ENCODE measurements around the gene GNG4. TPM values are rescaled to one million over a fixed set of nuclear protein-coding genes. Genes with fewer than 3 reads are reported as not detected.

The GNG4 gene
- total and polyA plus RNA-seq, 2 of the 4 experiments (the other 2 are of a cell fraction), result 0.18 to 0.29 TPM

- Histone ChIP-seq H3K56ac (ENCODE audit: extremely low read depth, insufficient read depth, low read length) (no peak overlapping the region), H3K79me1 (ENCODE audit: low read depth in 1 of 2, low read length in 2 of 2) (no peaks in the 10 kb centered on the region), H3K9me3 (ENCODE audit: control insufficient read depth, insufficient read depth, low read length) (no peaks in the 10 kb centered on the region), H4K8ac (ENCODE audit: low read depth in 2 of 2, low read length in 2 of 2) (no peak overlapping the region), H2BK5ac (ENCODE audit: low read depth, low read length, poor library complexity, severe bottlenecking) (no peak overlapping the region), H4K91ac (ENCODE audit: insufficient read depth, low read depth, low read length) (no peak overlapping the region), H3K9ac (ENCODE audit: low read depth, low read length) (no peak overlapping the region), H2AK9ac (replicated peaks; ENCODE audit: low read depth, low read length, poor library complexity) (no peak overlapping the region), H3K4me1 (ENCODE audit: control insufficient read depth, insufficient read depth, low read length) (no peaks in the 10 kb centered on the region), H3K4ac (ENCODE audit: low read depth, low read length) (no peak overlapping the region), H3K18ac (ENCODE audit: low read depth, low read length) (no peak overlapping the region), H3K23ac (ENCODE audit: low read depth, low read length) (no peak overlapping the region), H2BK120ac (ENCODE audit: low read depth, low read length) (no peak overlapping the region), H2BK15ac (ENCODE audit: low read depth, low read length) (no peak overlapping the region), H3K14ac (replicated peaks; ENCODE audit: low read depth, low read length) (no peak overlapping the region), H3K36me3 (ENCODE audit: control insufficient read depth, insufficient read depth, low read length) (no peaks in the 10 kb centered on the region), H2AFZ (replicated peaks; ENCODE audit: low read length, poor library complexity) (no peak overlapping the region), H3K4me3 (ENCODE audit: insufficient read depth, low read depth, low read length) (no peak overlapping the region), H4K5ac (ENCODE audit: low read depth, low read length) (no peak overlapping the region), H2BK20ac (ENCODE audit: low read depth, low read length) (no peak overlapping the region), H4K20me1 (ENCODE audit: insufficient read depth, low read length) (no peaks in the 10 kb centered on the region), H2AK5ac (ENCODE audit: low read depth, low read length) (no peak overlapping the region), H3K4me2 (ENCODE audit: low read depth, low read length) (no peak overlapping the region), H3K27me3 (ENCODE audit: control insufficient read depth, insufficient read depth, low read length) (peaks cover 10% of the 10 kb centered on the region), H3K27ac (ENCODE audit: insufficient read depth, low read length) (no peak overlapping the region), H3K9me1 (ENCODE audit: insufficient read depth, low read length) (peaks cover 3% of the 10 kb centered on the region; the same call in 1 of the 2 replicates)
- dilution Hi-C loops (cut with HindIII; ENCODE audit: low sequenced_read_pairs, unreplicated experiment), result no loop called here
- BruUV-seq (replicated peaks), result no TSS peak
- DNase-seq (no peak), ATAC-seq (ENCODE audit: low read depth) (no peak)
- in situ Hi-C loops (cut with MboI; ENCODE audit: low sequenced_read_pairs), result no loop called here
- ChIA-PET POLR2A (ENCODE audit: unreplicated experiment) (no interaction called here), CTCF (no interaction called here)
- intact Hi-C loops (cut with micrococcal nuclease), result no loop called here
- WGBS, 2 experiments (ENCODE audit: extremely low coverage in 2 of 2, insufficient read length in 1 of 2), result no CpG with 5 or more reads among the region's 12 CpGs
- TF ChIP-seq MAFK (IDR thresholded peaks at IDR 0.05; ENCODE audit: low read depth, low read length), result no peak
- no peak for TF ChIP-seq POLR2A (IDR thresholded peaks at IDR 0.05; ENCODE audit: low read depth, low read length)
Observed at GRCh38 chr1:235640580-235640979, 9.0 kb downstream of the GNG4 start.
